Neural progenitor cell (in vitro differentiated cells): Measurements from ENCODE around the gene PDE11A. TPM values are rescaled to one million over a fixed set of nuclear protein-coding genes. Genes with fewer than 3 reads are reported as not detected.

Source experiments
- DNase-seq: peaks from one replicate; pipeline ENCODE4 v3.0.0-alpha.2; 2016; ENCODE audit warnings: low spot score
- H2AFZ ChIP-seq: fragments of 200-600 bp; sonication (generic); replicated peaks from 2 replicates; pipeline ENCODE4 v1.6.1; 2016; ENCODE audit warnings: antibody characterized with exemption
- H3F3A ChIP-seq: fragments of 200-600 bp; sonication (generic); 2 replicates; pipeline ENCODE4 v1.6.1; 2016; ENCODE audit warnings: antibody characterized with exemption, low read depth
- H3K27ac ChIP-seq: fragments of 200-600 bp; sonication (generic); 2 replicates; pipeline ENCODE4 v1.5.1; 2016; ENCODE audit warnings: mild to moderate bottlenecking
- H3K27me3 ChIP-seq: fragments of 200-600 bp; sonication (generic); 2 replicates; pipeline ENCODE4 v1.6.1; 2016; ENCODE audit warnings: mild to moderate bottlenecking, moderate library complexity
- H3K36me3 ChIP-seq: fragments of 200-600 bp; sonication (generic); 2 replicates; pipeline ENCODE4 v1.5.1; 2016
- H3K4me1 ChIP-seq: fragments of 200-600 bp; sonication (generic); 2 replicates; pipeline ENCODE4 v1.6.1; 2016; ENCODE audit warnings: mixed run types
- H3K4me2 ChIP-seq: fragments of 200-600 bp; sonication (generic); 2 replicates; pipeline ENCODE4 v1.6.1; 2016
- H3K4me3 ChIP-seq: fragments of 200-600 bp; sonication (generic); 2 replicates; pipeline ENCODE4 v1.5.1; 2016
- H3K79me2 ChIP-seq: fragments of 200-600 bp; sonication (generic); 2 replicates; pipeline ENCODE4 v1.6.1; 2016; ENCODE audit warnings: low read depth
- H3K9ac ChIP-seq: fragments of 200-600 bp; sonication (generic); 2 replicates; pipeline ENCODE4 v1.6.1; 2016
- H3K9me3 ChIP-seq: fragments of 200-600 bp; sonication (generic); 2 replicates; pipeline ENCODE4 v1.5.1; 2016; ENCODE audit warnings: low read depth
- H4K20me1 ChIP-seq: fragments of 200-600 bp; sonication (generic); 2 replicates; pipeline ENCODE4 v1.6.1; 2016; ENCODE audit warnings: low read depth
- H3K27ac Mint-ChIP-seq: 3 replicates; pipeline ENCODE4 v1.8.0; 2021; ENCODE audit warnings: mixed read lengths
- H3K27me3 Mint-ChIP-seq: 2 replicates; pipeline ENCODE4 v1.8.0; 2022; ENCODE audit warnings: low read depth, mild to moderate bottlenecking, inconsistent platforms, moderate library complexity, mixed read lengths; ENCODE audit not compliant: insufficient read depth
- H3K36me3 Mint-ChIP-seq: 3 replicates; pipeline ENCODE4 v1.8.0; 2021; ENCODE audit warnings: mixed read lengths
- H3K4me1 Mint-ChIP-seq: 3 replicates; pipeline ENCODE4 v1.8.0; 2021; ENCODE audit warnings: mixed read lengths
- H3K4me3 Mint-ChIP-seq: 3 replicates; pipeline ENCODE4 v1.8.0; 2021; ENCODE audit warnings: mild to moderate bottlenecking, moderate library complexity, mixed read lengths
- H3K9me3 Mint-ChIP-seq: 3 replicates; pipeline ENCODE4 v1.8.0; 2020; ENCODE audit warnings: mixed read lengths
- EZH2 ChIP-seq: fragments of 200-600 bp; sonication (generic); IDR thresholded peaks from 2 replicates; pipeline ENCODE4 v1.6.1; 2017; ENCODE audit warnings: antibody characterized with exemption, mild to moderate bottlenecking, moderate library complexity
- EZH2phosphoT487 ChIP-seq: fragments of 200-600 bp; sonication (generic); IDR thresholded peaks from 2 replicates; pipeline ENCODE4 v1.6.1; 2017; ENCODE audit warnings: antibody characterized with exemption
- total RNA-seq: library from RNA; depleted of rRNA; stranded (reverse); fragments of >200 nt; gene quantifications from 2 replicates; pipeline ENCODE4 v1.2.3, GENCODE V29; 2015; ENCODE audit warnings: low replicate concordance
- TF ChIP-seq, protein P1 (sequence below): fragments of 200-600 bp; sonication (generic); IDR thresholded peaks from 2 replicates; pipeline ENCODE4 v1.5.1; 2017; ENCODE audit warnings: antibody characterized with exemption, mild to moderate bottlenecking

The PDE11A gene
- total RNA-seq, 1 donor from 2014 or later: 0.13 TPM

DNA sequence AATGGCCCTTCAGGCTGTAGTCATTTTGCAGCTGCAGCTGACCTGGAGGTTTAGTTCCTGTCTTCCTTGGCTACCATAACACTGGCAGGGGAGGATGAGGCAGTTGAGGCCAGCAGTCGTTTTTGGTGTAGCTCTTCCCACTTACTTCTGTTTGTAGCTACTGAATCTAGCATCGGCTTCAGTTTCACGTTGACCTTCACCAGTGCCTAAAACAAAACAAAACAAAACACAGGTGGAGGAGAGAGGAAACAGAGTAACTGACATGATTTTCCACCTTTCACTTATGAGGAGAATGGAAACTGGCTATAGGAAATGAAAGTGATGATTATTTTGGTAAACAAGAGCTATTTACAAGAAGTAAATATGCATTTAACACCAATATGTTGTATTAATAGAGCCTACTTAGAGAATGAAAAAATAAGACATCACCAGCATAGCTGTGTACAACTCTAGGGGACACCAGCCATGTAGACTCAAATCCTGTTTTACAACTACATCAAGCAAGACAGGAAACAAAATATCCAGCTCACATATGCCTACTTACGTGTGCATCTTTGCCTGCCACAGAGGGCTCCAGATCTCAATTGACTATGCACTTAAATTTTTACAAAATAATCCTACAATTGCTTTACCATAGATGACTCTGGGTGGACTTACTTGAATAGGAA lies 443.1 kb downstream of the PDE11A start:
- Histone ChIP-seq H3K4me3 (no peak overlapping the region), H3K36me3 (no peaks in the 10 kb centered on the region), H3K79me2 (no peaks in the 10 kb centered on the region), H3K4me2 (no peak overlapping the region), H3K4me1 (peaks cover 11% of the 10 kb centered on the region), H4K20me1 (no peaks in the 10 kb centered on the region), H2AFZ (peak overlapping the region; percentile 24), H3F3A (no peaks in the 10 kb centered on the region), H3K9me3 (no peaks in the 10 kb centered on the region), H3K27ac (no peak overlapping the region), H3K27me3 (no peaks in the 10 kb centered on the region), H3K9ac (no peak overlapping the region)
- H3K4me3 Mint-ChIP-seq: no peak overlapping the region
- no peak overlapping the region for H3K27ac Mint-ChIP-seq
- no peaks in the 10 kb centered on the region for H3K36me3 Mint-ChIP-seq
- peaks cover 16% of the 10 kb centered on the region for H3K4me1 Mint-ChIP-seq
- H3K9me3 Mint-ChIP-seq: no peaks in the 10 kb centered on the region
- DNase-seq: no peak
- no peak for TF ChIP-seq EZH2
- peaks cover 6% of the 10 kb centered on the region for H3K27me3 Mint-ChIP-seq

DNA sequence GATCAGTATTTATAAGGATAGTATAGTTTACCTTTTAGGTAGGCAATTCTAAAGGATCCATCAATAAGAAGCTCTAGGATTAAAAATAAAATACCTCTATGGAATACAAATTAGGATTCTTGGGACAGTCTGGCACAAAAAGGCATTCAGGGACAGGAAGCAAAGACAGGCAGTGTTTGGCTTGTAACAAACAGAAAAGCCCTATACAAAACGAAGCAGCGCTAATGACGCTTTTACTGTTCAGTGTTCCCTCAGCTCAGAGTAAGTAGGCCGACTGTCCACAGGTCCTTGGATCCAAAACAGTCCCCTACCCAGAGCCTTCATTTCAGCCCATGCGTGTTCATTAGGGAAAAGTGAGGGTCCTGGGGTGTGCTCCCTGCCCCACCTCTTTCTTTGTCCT lies 443.7 kb downstream of the PDE11A start:
- no peak for DNase-seq
- Histone ChIP-seq H3F3A (no peaks in the 10 kb centered on the region), H3K4me2 (no peak overlapping the region), H2AFZ (peak overlapping the region; percentile 24), H4K20me1 (no peaks in the 10 kb centered on the region), H3K79me2 (no peaks in the 10 kb centered on the region), H3K9me3 (no peaks in the 10 kb centered on the region), H3K4me1 (peaks cover 8% of the 10 kb centered on the region), H3K36me3 (no peaks in the 10 kb centered on the region), H3K4me3 (no peak overlapping the region), H3K9ac (no peak overlapping the region), H3K27me3 (no peaks in the 10 kb centered on the region), H3K27ac (no peak overlapping the region)
- Mint-ChIP-seq H3K4me1 (peaks cover 12% of the 10 kb centered on the region), H3K9me3 (no peaks in the 10 kb centered on the region), H3K36me3 (no peaks in the 10 kb centered on the region), H3K27ac (no peak overlapping the region), H3K4me3 (no peak overlapping the region), H3K27me3 (peaks cover 6% of the 10 kb centered on the region)
- TF ChIP-seq, protein P1, sequence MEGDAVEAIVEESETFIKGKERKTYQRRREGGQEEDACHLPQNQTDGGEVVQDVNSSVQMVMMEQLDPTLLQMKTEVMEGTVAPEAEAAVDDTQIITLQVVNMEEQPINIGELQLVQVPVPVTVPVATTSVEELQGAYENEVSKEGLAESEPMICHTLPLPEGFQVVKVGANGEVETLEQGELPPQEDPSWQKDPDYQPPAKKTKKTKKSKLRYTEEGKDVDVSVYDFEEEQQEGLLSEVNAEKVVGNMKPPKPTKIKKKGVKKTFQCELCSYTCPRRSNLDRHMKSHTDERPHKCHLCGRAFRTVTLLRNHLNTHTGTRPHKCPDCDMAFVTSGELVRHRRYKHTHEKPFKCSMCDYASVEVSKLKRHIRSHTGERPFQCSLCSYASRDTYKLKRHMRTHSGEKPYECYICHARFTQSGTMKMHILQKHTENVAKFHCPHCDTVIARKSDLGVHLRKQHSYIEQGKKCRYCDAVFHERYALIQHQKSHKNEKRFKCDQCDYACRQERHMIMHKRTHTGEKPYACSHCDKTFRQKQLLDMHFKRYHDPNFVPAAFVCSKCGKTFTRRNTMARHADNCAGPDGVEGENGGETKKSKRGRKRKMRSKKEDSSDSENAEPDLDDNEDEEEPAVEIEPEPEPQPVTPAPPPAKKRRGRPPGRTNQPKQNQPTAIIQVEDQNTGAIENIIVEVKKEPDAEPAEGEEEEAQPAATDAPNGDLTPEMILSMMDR: no peak
- TF ChIP-seq EZH2phosphoT487 (no peak), EZH2 (no peak)

DNA sequence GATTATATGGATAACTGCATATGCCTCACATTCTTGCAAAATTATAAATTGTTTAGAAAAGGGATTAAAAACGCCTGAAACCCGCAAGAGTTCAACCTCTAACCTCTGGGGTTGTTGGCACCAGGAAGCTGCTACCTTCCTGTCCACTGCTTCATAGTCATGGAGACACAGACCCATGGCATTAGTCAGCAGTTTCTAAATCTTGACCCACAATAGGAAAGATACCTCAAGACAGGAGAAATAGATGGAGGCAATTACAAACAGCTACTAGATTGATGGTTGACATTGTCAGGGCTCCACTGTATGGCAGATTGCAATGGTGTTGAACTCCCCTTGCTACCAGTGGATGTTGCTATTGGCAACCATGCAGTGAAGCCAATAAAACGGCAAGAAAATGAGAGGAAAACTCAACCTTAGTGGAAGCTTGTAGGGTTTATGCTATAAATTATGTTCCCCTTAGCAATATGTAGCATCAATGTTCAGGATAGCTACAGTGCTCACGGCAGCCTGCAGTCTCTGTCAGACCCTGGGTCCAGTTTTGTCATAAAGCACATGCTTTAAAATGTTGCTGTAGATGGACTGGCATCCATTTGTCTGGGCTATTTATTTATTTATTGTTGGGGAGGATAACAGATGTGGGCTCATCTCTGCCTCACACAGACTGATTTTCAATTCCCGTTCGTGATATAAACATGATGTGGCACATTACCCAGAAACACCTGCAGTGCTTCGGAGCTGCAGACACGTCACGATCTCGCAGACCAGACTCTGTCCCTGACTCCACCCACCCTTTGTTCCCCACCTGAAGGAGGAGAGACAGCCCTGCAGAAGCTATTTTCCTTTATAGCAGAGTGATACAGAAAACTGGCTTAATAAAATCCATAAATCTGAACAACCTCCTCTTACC lies 446.6 kb downstream of the PDE11A start:
- Histone ChIP-seq H3K9ac (no peak overlapping the region), H3K27ac (no peak overlapping the region), H3K4me3 (no peak overlapping the region), H3K27me3 (no peaks in the 10 kb centered on the region), H3K36me3 (no peaks in the 10 kb centered on the region), H3K4me1 (peaks cover 24% of the 10 kb centered on the region), H4K20me1 (no peaks in the 10 kb centered on the region), H3F3A (peaks cover 7% of the 10 kb centered on the region), H3K9me3 (no peaks in the 10 kb centered on the region), H3K79me2 (no peaks in the 10 kb centered on the region), H3K4me2 (no peak overlapping the region), H2AFZ (peak overlapping the region; percentile 32)
- DNase-seq: no peak
- Mint-ChIP-seq H3K9me3 (no peaks in the 10 kb centered on the region), H3K4me1 (peaks cover 25% of the 10 kb centered on the region), H3K27ac (no peak overlapping the region), H3K36me3 (no peaks in the 10 kb centered on the region), H3K4me3 (no peak overlapping the region), H3K27me3 (peaks cover 6% of the 10 kb centered on the region)
- TF ChIP-seq EZH2 (no peak), EZH2phosphoT487 (no peak)
- TF ChIP-seq, protein P1: no peak
